ENCODE measurements around the gene RAB5A. TPM values are rescaled to one million over a fixed set of nuclear protein-coding genes. Genes with fewer than 3 reads are reported as not detected.

Gene RAB5A
- total and polyA plus RNA-seq, 10 of the 15 experiments (the other 5 are each of a cell fraction or from before 2014, with no cell fraction given) = 15.8 to 44.3 (median 29.1) TPM

DNA sequence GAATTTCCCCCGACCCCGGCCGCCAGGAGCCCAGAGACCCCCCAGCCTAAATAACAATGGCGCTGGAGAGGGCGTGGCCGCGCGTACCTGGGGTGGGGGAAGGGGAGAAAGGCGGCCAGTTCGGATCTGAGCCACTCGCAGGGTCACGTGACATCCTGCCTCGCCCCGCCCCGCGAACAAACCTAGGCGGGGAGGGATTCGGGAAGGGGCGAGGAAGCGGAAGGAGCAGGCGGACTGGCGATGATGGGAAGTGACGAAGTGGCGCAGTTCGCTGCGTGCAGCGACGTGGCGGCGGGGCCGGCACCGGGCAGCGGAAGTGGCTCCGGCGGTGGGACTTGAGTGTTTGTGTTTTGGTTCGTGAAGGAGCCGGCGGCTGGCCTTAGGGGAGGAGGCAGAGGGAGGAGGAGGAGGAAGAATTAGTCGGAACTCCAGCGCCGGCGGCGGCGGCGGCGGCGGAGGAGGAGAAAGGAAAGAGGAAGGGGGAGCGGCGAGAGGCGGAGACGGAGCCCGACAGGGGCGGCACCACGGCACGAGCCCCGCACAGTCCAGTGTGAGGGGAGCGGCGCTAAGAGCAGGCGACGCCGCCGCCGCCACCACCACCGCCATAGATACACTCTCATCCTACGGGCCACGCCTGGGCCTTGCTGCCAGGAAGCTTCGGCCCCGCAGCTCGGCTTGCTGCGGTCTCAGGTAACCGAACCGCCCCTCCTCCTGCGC, at the start of gene RAB5A (continued):
- TF ChIP-seq, protein P1, sequence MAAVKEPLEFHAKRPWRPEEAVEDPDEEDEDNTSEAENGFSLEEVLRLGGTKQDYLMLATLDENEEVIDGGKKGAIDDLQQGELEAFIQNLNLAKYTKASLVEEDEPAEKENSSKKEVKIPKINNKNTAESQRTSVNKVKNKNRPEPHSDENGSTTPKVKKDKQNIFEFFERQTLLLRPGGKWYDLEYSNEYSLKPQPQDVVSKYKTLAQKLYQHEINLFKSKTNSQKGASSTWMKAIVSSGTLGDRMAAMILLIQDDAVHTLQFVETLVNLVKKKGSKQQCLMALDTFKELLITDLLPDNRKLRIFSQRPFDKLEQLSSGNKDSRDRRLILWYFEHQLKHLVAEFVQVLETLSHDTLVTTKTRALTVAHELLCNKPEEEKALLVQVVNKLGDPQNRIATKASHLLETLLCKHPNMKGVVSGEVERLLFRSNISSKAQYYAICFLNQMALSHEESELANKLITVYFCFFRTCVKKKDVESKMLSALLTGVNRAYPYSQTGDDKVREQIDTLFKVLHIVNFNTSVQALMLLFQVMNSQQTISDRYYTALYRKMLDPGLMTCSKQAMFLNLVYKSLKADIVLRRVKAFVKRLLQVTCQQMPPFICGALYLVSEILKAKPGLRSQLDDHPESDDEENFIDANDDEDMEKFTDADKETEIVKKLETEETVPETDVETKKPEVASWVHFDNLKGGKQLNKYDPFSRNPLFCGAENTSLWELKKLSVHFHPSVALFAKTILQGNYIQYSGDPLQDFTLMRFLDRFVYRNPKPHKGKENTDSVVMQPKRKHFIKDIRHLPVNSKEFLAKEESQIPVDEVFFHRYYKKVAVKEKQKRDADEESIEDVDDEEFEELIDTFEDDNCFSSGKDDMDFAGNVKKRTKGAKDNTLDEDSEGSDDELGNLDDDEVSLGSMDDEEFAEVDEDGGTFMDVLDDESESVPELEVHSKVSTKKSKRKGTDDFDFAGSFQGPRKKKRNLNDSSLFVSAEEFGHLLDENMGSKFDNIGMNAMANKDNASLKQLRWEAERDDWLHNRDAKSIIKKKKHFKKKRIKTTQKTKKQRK (IDR thresholded peaks at IDR 0.05; ENCODE audit: low read depth, low read length) = no peak
- TF ChIP-seq POU2F2 (IDR thresholded peaks at IDR 0.05; ENCODE audit: borderline replicate concordance, low read depth, low read length) = no peak; the same call in 2 of the 3 replicates
- TF ChIP-seq CHD4 (IDR thresholded peaks at IDR 0.05) = no peak
- TF ChIP-seq ZNF384 (IDR thresholded peaks at IDR 0.05; ENCODE audit: borderline replicate concordance, low read depth, low read length) = no peak
- TF ChIP-seq, protein P2, sequence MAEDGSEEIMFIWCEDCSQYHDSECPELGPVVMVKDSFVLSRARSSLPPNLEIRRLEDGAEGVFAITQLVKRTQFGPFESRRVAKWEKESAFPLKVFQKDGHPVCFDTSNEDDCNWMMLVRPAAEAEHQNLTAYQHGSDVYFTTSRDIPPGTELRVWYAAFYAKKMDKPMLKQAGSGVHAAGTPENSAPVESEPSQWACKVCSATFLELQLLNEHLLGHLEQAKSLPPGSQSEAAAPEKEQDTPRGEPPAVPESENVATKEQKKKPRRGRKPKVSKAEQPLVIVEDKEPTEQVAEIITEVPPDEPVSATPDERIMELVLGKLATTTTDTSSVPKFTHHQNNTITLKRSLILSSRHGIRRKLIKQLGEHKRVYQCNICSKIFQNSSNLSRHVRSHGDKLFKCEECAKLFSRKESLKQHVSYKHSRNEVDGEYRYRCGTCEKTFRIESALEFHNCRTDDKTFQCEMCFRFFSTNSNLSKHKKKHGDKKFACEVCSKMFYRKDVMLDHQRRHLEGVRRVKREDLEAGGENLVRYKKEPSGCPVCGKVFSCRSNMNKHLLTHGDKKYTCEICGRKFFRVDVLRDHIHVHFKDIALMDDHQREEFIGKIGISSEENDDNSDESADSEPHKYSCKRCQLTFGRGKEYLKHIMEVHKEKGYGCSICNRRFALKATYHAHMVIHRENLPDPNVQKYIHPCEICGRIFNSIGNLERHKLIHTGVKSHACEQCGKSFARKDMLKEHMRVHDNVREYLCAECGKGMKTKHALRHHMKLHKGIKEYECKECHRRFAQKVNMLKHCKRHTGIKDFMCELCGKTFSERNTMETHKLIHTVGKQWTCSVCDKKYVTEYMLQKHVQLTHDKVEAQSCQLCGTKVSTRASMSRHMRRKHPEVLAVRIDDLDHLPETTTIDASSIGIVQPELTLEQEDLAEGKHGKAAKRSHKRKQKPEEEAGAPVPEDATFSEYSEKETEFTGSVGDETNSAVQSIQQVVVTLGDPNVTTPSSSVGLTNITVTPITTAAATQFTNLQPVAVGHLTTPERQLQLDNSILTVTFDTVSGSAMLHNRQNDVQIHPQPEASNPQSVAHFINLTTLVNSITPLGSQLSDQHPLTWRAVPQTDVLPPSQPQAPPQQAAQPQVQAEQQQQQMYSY (CRISPR knock-in tag; IDR thresholded peaks at IDR 0.05) = peak; percentile 90
- peak; percentile 76; the same call in 1 of the 2 replicates for TF ChIP-seq SPI1 (IDR thresholded peaks at IDR 0.05; ENCODE audit: borderline replicate concordance, insufficient read depth, low read depth, low read length)
- TF ChIP-seq, protein P3, sequence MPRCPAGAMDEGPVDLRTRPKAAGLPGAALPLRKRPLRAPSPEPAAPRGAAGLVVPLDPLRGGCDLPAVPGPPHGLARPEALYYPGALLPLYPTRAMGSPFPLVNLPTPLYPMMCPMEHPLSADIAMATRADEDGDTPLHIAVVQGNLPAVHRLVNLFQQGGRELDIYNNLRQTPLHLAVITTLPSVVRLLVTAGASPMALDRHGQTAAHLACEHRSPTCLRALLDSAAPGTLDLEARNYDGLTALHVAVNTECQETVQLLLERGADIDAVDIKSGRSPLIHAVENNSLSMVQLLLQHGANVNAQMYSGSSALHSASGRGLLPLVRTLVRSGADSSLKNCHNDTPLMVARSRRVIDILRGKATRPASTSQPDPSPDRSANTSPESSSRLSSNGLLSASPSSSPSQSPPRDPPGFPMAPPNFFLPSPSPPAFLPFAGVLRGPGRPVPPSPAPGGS (IDR thresholded peaks at IDR 0.05; ENCODE audit: borderline replicate concordance, insufficient read depth, low read depth, low read length, poor library complexity, severe bottlenecking) = peak; percentile 30
- TF ChIP-seq TCF12 (IDR thresholded peaks at IDR 0.05; ENCODE audit: low read depth, low read length) = no peak; the same call in 1 of the 2 replicates
- no peak for TF ChIP-seq SMC3 (IDR thresholded peaks at IDR 0.05; ENCODE audit: borderline replicate concordance, low read length)
- TF ChIP-seq MXI1 (IDR thresholded peaks at IDR 0.05; ENCODE audit: low read depth, low read length) = peak; percentile 49; the same call in 1 of the 2 replicates
- no peak for TF ChIP-seq EED (IDR thresholded peaks at IDR 0.05; ENCODE audit: low read depth)
- TF ChIP-seq PAX5 (IDR thresholded peaks at IDR 0.05; ENCODE audit: borderline replicate concordance, low read depth, low read length) = peak; percentile 12; the same call in 1 of the 2 replicates
- TF ChIP-seq, protein P4, sequence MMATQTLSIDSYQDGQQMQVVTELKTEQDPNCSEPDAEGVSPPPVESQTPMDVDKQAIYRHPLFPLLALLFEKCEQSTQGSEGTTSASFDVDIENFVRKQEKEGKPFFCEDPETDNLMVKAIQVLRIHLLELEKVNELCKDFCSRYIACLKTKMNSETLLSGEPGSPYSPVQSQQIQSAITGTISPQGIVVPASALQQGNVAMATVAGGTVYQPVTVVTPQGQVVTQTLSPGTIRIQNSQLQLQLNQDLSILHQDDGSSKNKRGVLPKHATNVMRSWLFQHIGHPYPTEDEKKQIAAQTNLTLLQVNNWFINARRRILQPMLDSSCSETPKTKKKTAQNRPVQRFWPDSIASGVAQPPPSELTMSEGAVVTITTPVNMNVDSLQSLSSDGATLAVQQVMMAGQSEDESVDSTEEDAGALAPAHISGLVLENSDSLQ (IDR thresholded peaks at IDR 0.05) = peak; percentile 62
- 0 out of 2 replicates have a peak, but pooled peaks have one; percentile 78 for TF ChIP-seq CHD1 (IDR thresholded peaks at IDR 0.05; ENCODE audit: low read depth, low read length)
- TF ChIP-seq, protein P5, sequence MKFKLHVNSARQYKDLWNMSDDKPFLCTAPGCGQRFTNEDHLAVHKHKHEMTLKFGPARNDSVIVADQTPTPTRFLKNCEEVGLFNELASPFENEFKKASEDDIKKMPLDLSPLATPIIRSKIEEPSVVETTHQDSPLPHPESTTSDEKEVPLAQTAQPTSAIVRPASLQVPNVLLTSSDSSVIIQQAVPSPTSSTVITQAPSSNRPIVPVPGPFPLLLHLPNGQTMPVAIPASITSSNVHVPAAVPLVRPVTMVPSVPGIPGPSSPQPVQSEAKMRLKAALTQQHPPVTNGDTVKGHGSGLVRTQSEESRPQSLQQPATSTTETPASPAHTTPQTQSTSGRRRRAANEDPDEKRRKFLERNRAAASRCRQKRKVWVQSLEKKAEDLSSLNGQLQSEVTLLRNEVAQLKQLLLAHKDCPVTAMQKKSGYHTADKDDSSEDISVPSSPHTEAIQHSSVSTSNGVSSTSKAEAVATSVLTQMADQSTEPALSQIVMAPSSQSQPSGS (IDR thresholded peaks at IDR 0.05; ENCODE audit: low read length) = no peak
